MCF 10A (cell line): ENCODE results near the gene NUPR1. TPM values are rescaled to one million over a fixed set of nuclear protein-coding genes. Genes with fewer than 3 reads are reported as not detected.

Experiments used
- BruUV-seq: library from RNA; stranded (reverse); fragments of 400-500 nt; replicated peaks from 2 replicates; lab custom pipeline; 2021; lab: Mats Ljungman, UMichigan
- CTCF ChIA-PET: fragments of 300-600 bp; sonication (Branson Sonifier 250); formaldehyde crosslinking; extraction: SDS; loops from one replicate; lab custom pipeline; 2021; ENCODE audit warnings: antibody characterized with exemption, inconsistent platforms; lab: Yijun Ruan, JAX
- POLR2A ChIA-PET: fragments of 300-600, 350-650 bp; sonication (Branson Sonifier 250); formaldehyde crosslinking; extraction: SDS; loops from one replicate; lab custom pipeline; 2020; ENCODE audit warnings: antibody characterized with exemption, inconsistent platforms; lab: Yijun Ruan, JAX
- DNase-seq: peaks from one replicate; pipeline ENCODE4 v3.0.0-alpha.2; 2018; ENCODE audit not compliant: unreplicated experiment
- H3K27ac Mint-ChIP-seq: one replicate; pipeline ENCODE4 v1.8.0; 2022; ENCODE audit warnings: mild to moderate bottlenecking, low read depth, mixed read lengths; ENCODE audit not compliant: unreplicated experiment
- H3K27me3 Mint-ChIP-seq: one replicate; pipeline ENCODE4 v1.8.0; 2022; ENCODE audit warnings: mixed read lengths; ENCODE audit not compliant: insufficient read depth, unreplicated experiment
- H3K36me3 Mint-ChIP-seq: one replicate; pipeline ENCODE4 v1.8.0; 2022; ENCODE audit warnings: mild to moderate bottlenecking, moderate library complexity, mixed read lengths; ENCODE audit not compliant: insufficient read depth, unreplicated experiment
- H3K4me1 Mint-ChIP-seq: one replicate; pipeline ENCODE4 v1.8.0; 2022; ENCODE audit warnings: mixed read lengths; ENCODE audit not compliant: insufficient read depth, unreplicated experiment
- H3K4me3 Mint-ChIP-seq: one replicate; pipeline ENCODE4 v1.8.0; 2022; ENCODE audit warnings: mild to moderate bottlenecking, moderate library complexity, mixed read lengths; ENCODE audit not compliant: unreplicated experiment
- H3K9me3 Mint-ChIP-seq: one replicate; pipeline ENCODE4 v1.8.0; 2022; ENCODE audit warnings: mixed read lengths; ENCODE audit not compliant: unreplicated experiment
- intact Hi-C: fragments of 100-400 bp; cut with micrococcal nuclease; formaldehyde crosslinking; loops from 2 replicates; pipeline ENCODE4 v1.14.1; 2022
- total RNA-seq: library from RNA; stranded (reverse); gene quantifications from 2 replicates; pipeline ENCODE4 v1.2.3, GENCODE V29; 2022
- TF ChIP-seq, protein P1 (sequence below): fragments of 200-600 bp; IDR thresholded peaks from one replicate; pipeline ENCODE4 v1.8.0; 2022; ENCODE audit warnings: antibody characterized with exemption, mild to moderate bottlenecking; ENCODE audit not compliant: unreplicated experiment

The NUPR1 gene
- total RNA-seq, 1 experiment from 2014 or later: 291 TPM

- no peaks in the 10 kb centered on the region for H3K27me3 Mint-ChIP-seq
- no peak overlapping the region for H3K4me3 Mint-ChIP-seq
- H3K4me1 Mint-ChIP-seq: peaks cover 7% of the 10 kb centered on the region
- ChIA-PET POLR2A (no interaction called here), CTCF (no interaction called here)
- H3K36me3 Mint-ChIP-seq: peaks cover 55% of the 10 kb centered on the region
- no TSS peak for BruUV-seq
- H3K27ac Mint-ChIP-seq: no peak overlapping the region
- H3K9me3 Mint-ChIP-seq: no peaks in the 10 kb centered on the region
- DNase-seq: peak; percentile 6
- TF ChIP-seq, protein P1, sequence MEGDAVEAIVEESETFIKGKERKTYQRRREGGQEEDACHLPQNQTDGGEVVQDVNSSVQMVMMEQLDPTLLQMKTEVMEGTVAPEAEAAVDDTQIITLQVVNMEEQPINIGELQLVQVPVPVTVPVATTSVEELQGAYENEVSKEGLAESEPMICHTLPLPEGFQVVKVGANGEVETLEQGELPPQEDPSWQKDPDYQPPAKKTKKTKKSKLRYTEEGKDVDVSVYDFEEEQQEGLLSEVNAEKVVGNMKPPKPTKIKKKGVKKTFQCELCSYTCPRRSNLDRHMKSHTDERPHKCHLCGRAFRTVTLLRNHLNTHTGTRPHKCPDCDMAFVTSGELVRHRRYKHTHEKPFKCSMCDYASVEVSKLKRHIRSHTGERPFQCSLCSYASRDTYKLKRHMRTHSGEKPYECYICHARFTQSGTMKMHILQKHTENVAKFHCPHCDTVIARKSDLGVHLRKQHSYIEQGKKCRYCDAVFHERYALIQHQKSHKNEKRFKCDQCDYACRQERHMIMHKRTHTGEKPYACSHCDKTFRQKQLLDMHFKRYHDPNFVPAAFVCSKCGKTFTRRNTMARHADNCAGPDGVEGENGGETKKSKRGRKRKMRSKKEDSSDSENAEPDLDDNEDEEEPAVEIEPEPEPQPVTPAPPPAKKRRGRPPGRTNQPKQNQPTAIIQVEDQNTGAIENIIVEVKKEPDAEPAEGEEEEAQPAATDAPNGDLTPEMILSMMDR: no peak
- intact Hi-C loops: no loop called here
Measured at GRCh38 chr16:28585674-28586073, 46.9 kb upstream of the NUPR1 start.

DNA sequence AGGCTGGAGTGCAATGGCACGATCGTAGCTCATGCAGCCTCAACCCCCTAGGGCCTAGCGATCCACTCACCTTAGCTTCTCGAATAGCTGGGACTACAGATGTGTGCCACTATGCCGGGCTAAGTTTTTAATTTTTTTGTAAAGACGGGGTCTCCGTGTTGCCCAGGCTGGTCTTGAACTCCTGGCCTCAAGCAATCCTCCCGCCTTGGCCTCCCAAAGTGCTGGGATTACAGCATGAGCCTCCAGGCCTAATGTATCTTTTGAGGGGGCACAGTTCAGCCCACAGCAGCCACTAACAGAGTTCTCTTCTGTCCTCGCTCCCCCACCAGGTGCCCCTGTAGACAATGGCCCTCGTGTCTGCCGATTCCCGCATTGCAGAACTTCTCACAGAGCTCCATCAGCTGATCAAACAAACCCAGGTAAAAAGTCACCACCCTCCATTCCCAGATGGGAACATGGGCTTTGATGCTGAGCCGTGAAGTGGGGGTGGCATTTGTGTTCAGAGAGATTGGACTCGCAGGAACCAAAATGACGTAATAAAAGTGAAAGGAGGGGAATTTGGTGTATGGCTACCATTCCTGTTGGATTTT is 42.0 kb upstream of the NUPR1 start:
- Mint-ChIP-seq H3K9me3 (no peaks in the 10 kb centered on the region), H3K4me3 (no peak overlapping the region), H3K4me1 (no peaks in the 10 kb centered on the region), H3K27me3 (no peaks in the 10 kb centered on the region), H3K36me3 (peaks cover 46% of the 10 kb centered on the region), H3K27ac (no peak overlapping the region)
- intact Hi-C loops: no loop called here
- ChIA-PET POLR2A (interaction anchor here (1.2 kb wide), 1 partner anchor 16 kb away, joined by 5 read pairs; no protein-coding TSS in a partner anchor), CTCF (no interaction called here)
- no peak for DNase-seq
- no TSS peak for BruUV-seq
- TF ChIP-seq, protein P1: no peak

DNA sequence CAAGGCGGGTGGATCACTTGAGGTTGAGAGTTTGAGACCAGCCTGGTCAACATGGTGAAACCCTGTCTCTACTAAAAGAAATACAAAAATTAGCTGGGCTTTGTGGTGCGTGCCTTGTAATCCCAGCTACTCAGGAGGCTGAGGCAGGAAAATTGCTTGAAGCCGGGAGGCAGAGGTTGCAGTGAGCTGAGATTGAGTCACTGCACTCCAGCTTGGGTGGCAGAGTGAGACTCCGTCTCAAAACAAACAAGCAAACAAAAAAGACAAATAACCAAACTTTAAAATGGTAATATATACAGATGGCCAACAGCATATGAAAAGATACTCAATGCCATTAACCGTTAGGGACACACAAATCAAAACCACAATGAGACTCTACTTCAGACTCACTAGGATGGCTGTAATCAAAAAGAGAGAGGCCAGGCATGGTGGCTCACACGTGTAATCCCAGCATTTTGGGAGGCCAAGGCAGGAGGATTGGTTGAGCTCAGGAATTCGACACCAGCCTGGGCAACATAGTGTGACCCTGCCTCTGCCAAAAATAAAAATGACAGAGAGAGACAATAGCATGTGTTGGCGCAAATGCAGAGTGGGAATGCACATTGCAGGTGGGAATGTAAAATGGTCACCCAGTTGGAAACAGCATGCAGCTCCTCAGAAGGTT is 36.8 kb upstream of the NUPR1 start:
- no peak overlapping the region for H3K4me3 Mint-ChIP-seq
- POLR2A ChIA-PET: interaction anchor here (0.8 kb wide), 1 partner anchor 20 kb away, joined by 4 read pairs; no protein-coding TSS in a partner anchor
- intact Hi-C loops: no loop called here
- BruUV-seq: no TSS peak
- no peak overlapping the region for H3K27ac Mint-ChIP-seq
- H3K27me3 Mint-ChIP-seq: no peaks in the 10 kb centered on the region
- peaks cover 5% of the 10 kb centered on the region for H3K4me1 Mint-ChIP-seq
- TF ChIP-seq, protein P1: no peak
- DNase-seq: no peak
- peaks cover 12% of the 10 kb centered on the region for H3K36me3 Mint-ChIP-seq
- CTCF ChIA-PET: interaction anchor here (1.0 to 1.2 kb wide), 2 partner anchors 21 to 26 kb away, joined by 3 to 4 read pairs; partner anchors contain the start of gene SGF29
- no peaks in the 10 kb centered on the region for H3K9me3 Mint-ChIP-seq

DNA sequence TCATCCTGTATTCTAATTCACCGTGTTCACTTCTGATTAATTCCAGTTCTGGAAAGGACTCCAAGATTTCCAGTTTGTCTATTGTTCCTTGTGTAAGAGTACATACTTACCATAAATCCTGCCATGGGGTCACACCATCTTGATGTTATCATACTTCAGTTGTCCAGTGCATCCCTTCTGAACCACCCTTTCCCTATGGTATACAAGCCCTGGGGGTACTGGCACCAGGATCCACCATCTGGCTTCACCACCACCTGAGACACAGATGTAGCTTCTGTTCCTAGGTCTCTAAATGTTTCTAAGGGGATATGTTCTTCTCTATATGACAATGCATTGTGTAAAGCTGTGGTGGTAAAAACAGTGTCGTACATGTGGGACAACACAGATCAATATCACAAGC is 36.2 kb upstream of the NUPR1 start:
- H3K9me3 Mint-ChIP-seq: no peaks in the 10 kb centered on the region
- ChIA-PET POLR2A (no interaction called here), CTCF (interaction anchor here (1.0 to 1.2 kb wide), 2 partner anchors 21 to 25 kb away, joined by 3 to 4 read pairs; partner anchors contain the start of gene SGF29)
- intact Hi-C loops: no loop called here
- BruUV-seq: no TSS peak
- no peaks in the 10 kb centered on the region for H3K27me3 Mint-ChIP-seq
- H3K4me1 Mint-ChIP-seq: peaks cover 5% of the 10 kb centered on the region
- no peak overlapping the region for H3K27ac Mint-ChIP-seq
- no peak for DNase-seq
- H3K36me3 Mint-ChIP-seq: peaks cover 12% of the 10 kb centered on the region
- TF ChIP-seq, protein P1: no peak
- no peak overlapping the region for H3K4me3 Mint-ChIP-seq
